Neutrophil (primary cell): ENCODE data around the gene TSHZ2.

ENCODE experiments used
- H3K27ac ChIP-seq: fragments of 200-600 bp; sonication (generic); 2 replicates; pipeline ENCODE4 v1.5.1; 2016; ENCODE audit warnings: mild to moderate bottlenecking, moderate library complexity
- H3K27me3 ChIP-seq: fragments of 200-600 bp; sonication (generic); 2 replicates; pipeline ENCODE4 v1.6.0; 2016; ENCODE audit warnings: mild to moderate bottlenecking
- H3K36me3 ChIP-seq: fragments of 200-600 bp; sonication (generic); 2 replicates; pipeline ENCODE4 v1.5.1; 2017
- H3K4me1 ChIP-seq, 2 experiments: fragments of 200-600 bp in 1 of 2; sonication (generic) in 1 of 2; 1 replicate in 1 of 2; 2 replicates in 1 of 2; pipeline versions ENCODE4 v1.5.1 to v1.6.1; 2013 to 2016; ENCODE audit warnings: low read depth in 1 of 2, low read length in 1 of 2, mild to moderate bottlenecking in 1 of 2, moderate library complexity in 1 of 2; ENCODE audit not compliant: control insufficient read depth in 1 of 2, insufficient read depth in 1 of 2
- H3K4me3 ChIP-seq, 2 experiments: fragments of 200-600 bp in 1 of 2; sonication (generic) in 1 of 2; 1 replicate in 1 of 2; 2 replicates in 1 of 2; pipeline ENCODE4 v1.5.1; 2013 to 2016; ENCODE audit warnings: low read depth in 1 of 2, low read length in 1 of 2, mild to moderate bottlenecking in 1 of 2, moderate library complexity in 1 of 2
- H3K9me3 ChIP-seq: fragments of 200-600 bp; sonication (generic); 2 replicates; pipeline ENCODE4 v1.5.1; 2016
- CTCF ChIP-seq: fragments of 200-600 bp; sonication (generic); IDR thresholded peaks from 2 replicates; pipeline ENCODE4 v1.5.1; 2016; ENCODE audit warnings: antibody characterized with exemption

TSHZ2 gene

DNA sequence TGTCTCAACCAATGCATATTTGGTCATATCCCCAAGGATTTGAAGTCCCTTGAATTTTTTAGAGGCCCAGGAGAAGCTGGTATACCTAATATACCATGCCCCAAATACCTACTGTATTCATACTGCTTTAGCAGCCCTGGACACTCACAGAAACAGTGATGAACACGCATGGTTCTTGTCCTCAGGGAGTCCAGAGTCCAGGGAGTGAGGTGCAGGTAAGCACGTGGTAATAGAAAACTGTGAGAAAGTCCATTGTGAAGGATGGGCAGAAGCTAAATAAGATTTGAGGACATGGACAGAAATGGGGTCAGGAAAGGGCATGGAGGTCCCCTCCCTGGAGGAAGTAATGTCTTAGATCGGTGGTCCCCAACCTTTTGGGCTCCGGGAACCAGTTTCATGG lies 85.4 kb downstream of the TSHZ2 start:
- TF ChIP-seq CTCF = no peak
- Histone ChIP-seq H3K27me3 (no peaks in the 10 kb centered on the region), H3K36me3 (no peaks in the 10 kb centered on the region), H3K4me3 (no peak overlapping the region), H3K9me3 (no peaks in the 10 kb centered on the region), H3K27ac (no peak overlapping the region), H3K4me1 (no peaks in the 10 kb centered on the region)

DNA sequence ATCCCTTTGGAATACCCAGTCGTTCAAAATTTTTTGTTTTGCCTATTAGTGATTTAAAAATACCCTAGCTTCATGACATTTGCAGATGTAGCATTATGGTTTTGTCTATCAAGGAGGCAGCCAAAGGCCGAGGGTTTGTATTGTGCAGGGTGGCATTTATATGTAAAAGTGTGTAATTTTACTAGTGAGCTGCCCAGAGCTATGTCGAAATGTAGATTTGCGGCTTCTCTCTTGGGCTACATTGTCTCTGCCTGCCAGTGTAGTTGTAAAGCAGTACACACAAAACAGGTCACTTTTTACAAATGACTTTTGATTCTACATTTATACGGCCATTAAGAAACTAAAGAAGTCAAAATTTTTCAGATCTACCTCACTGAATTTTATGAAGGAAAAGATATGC lies 87.7 kb downstream of the TSHZ2 start:
- Histone ChIP-seq H3K4me1 (no peaks in the 10 kb centered on the region), H3K36me3 (no peaks in the 10 kb centered on the region), H3K27me3 (no peaks in the 10 kb centered on the region), H3K9me3 (no peaks in the 10 kb centered on the region), H3K27ac (no peak overlapping the region), H3K4me3 (no peak overlapping the region)
- no peak for TF ChIP-seq CTCF

DNA sequence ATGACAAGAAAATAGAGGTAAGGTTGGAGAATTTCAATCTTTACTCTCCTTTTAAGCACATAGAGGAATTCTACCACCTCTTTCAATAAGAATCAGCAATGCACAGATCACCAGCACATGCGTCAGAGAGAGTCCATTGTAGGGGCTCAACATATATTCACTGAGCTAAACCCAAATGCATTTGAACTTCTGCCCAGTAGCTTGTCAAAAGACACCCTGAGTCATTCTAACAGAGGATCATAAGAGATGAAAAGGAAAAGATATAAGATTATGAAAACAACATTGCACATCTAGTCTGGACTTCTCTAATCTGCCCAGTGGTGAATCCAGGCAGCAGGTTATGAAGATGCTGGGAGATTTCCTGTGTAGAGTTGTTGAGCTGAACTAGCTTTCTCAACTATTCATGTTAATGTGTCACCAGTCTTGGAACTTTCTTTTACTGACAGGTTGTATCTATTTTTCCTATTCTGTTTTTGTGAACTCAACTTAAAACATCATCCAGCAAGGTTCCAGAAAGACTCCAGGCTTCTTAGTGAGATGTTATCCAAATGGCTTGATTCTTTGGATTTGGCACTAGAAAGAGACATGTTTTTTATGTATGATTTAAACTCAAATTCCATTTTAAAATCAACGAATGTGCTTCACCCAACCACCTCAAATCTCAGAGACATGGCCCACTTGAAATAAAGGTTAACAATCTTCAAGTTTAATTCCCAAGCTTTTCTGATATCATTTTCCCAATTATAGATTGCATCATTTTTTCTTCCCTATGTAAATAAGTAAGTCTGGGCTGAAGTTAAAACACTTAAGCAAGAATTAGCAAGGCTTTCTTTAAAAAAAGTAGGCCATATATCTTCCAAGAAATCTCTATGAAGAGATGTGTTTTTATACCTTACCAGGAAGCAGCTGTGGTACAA lies 89.3 kb downstream of the TSHZ2 start:
- H3K9me3 ChIP-seq = no peaks in the 10 kb centered on the region
- H3K27ac ChIP-seq = no peak overlapping the region
- no peaks in the 10 kb centered on the region for H3K36me3 ChIP-seq
- H3K4me3 ChIP-seq = no peak overlapping the region
- no peak for TF ChIP-seq CTCF
- H3K27me3 ChIP-seq = no peaks in the 10 kb centered on the region
- no peaks in the 10 kb centered on the region for H3K4me1 ChIP-seq

DNA sequence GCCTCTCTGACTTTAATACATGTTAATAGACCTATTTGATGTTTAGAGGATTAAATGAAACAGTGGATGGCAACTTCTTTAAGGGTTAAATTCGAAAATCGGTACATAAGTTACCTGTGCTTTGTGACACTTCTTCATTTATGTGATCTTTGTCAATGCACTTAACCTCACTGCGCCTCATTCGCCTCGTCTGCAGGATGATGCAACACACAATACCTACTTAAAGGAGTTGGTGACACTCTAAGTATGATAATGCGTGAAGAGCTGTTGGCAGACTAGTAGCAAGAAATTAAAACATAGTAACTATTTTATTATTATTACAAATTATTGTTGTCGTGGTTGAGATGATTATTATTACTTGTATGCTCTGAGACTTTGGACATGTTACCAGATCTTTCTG lies 92.8 kb downstream of the TSHZ2 start:
- Histone ChIP-seq H3K4me3 (no peak overlapping the region), H3K4me1 (no peaks in the 10 kb centered on the region), H3K27ac (no peak overlapping the region), H3K9me3 (no peaks in the 10 kb centered on the region), H3K27me3 (peaks cover 2% of the 10 kb centered on the region), H3K36me3 (no peaks in the 10 kb centered on the region)
- no peak for TF ChIP-seq CTCF

GRCh38 chr20:53068241-53068640 lies 96.1 kb downstream of the TSHZ2 start:
- H3K27ac ChIP-seq = no peak overlapping the region
- H3K9me3 ChIP-seq = no peaks in the 10 kb centered on the region
- no peak for TF ChIP-seq CTCF
- peaks cover 14% of the 10 kb centered on the region for H3K27me3 ChIP-seq
- no peaks in the 10 kb centered on the region for H3K4me1 ChIP-seq
- no peak overlapping the region for H3K4me3 ChIP-seq
- H3K36me3 ChIP-seq = no peaks in the 10 kb centered on the region
